HEK293 (cell line): ENCODE measurements around the gene CMC4.

Experiments used
- CTCF ChIA-PET: fragments of 350-600 bp; formaldehyde crosslinking; extraction: SDS; loops from one replicate; lab custom pipeline; 2021; ENCODE audit warnings: antibody characterized with exemption; lab: Yijun Ruan, JAX
- POLR2A ChIA-PET: fragments of 300-600 bp; formaldehyde crosslinking; extraction: SDS; loops from one replicate; lab custom pipeline; 2020; ENCODE audit warnings: antibody characterized with exemption, inconsistent platforms; lab: Yijun Ruan, JAX
- H3K27ac ChIP-seq: fragments of 200-500 bp; sonication (Bioruptor generic); 2 replicates; pipeline ENCODE4 v1.5.1; 2014; ENCODE audit warnings: low read depth, low read length, control low read depth, inconsistent platforms; ENCODE audit errors: extremely low read depth
- H3K36me3 ChIP-seq, 2 experiments: fragments of 200-500 bp in 1 of 2; sonication (Bioruptor generic) in 1 of 2; 1 replicate in 1 of 2; 2 replicates in 1 of 2; pipeline ENCODE4 v1.5.1; 2014 to 2017; ENCODE audit warnings: inconsistent platforms in 2 of 2, low read length in 2 of 2; ENCODE audit not compliant: control insufficient read depth in 2 of 2, insufficient read depth in 1 of 2
- H3K4me1 ChIP-seq: fragments of 200-500 bp; sonication (Bioruptor generic); 2 replicates; pipeline ENCODE4 v1.5.1; 2014; ENCODE audit warnings: mild to moderate bottlenecking, low read length, inconsistent platforms; ENCODE audit not compliant: control insufficient read depth, insufficient read depth
- H3K4me3 ChIP-seq: 2 replicates; pipeline ENCODE4 v1.5.1; 2011; ENCODE audit warnings: low read depth, mild to moderate bottlenecking, control low read depth, low read length, moderate library complexity
- H3K9me3 ChIP-seq: fragments of 200-500 bp; sonication (Bioruptor generic); 2 replicates; pipeline ENCODE4 v1.5.1; 2014; ENCODE audit warnings: low read depth, low read length, inconsistent platforms; ENCODE audit not compliant: control insufficient read depth, insufficient read depth
- ATF2 ChIP-seq: fragments of 450-650 bp; formaldehyde crosslinking; IDR thresholded peaks from 2 replicates; pipeline ENCODE4 v1.5.1; 2016; ENCODE audit warnings: missing biosample characterization, missing genetic modification characterization, low read depth
- FEZF1 ChIP-seq: fragments of 450-650 bp; formaldehyde crosslinking; IDR thresholded peaks from 2 replicates; pipeline ENCODE4 v1.5.1; 2016; ENCODE audit warnings: missing biosample characterization, missing genetic modification characterization
- GLIS2 ChIP-seq: fragments of 450-650 bp; formaldehyde crosslinking; IDR thresholded peaks from 2 replicates; pipeline ENCODE4 v1.5.1; 2016; ENCODE audit warnings: missing biosample characterization, missing genetic modification characterization
- KLF1 ChIP-seq: fragments of 450-650 bp; formaldehyde crosslinking; IDR thresholded peaks from 2 replicates; pipeline ENCODE4 v1.5.1; 2016; ENCODE audit warnings: missing biosample characterization, missing genetic modification characterization
- MZF1 ChIP-seq: fragments of 450-650 bp; formaldehyde crosslinking; IDR thresholded peaks from 2 replicates; pipeline ENCODE4 v1.5.1; 2017; ENCODE audit warnings: missing biosample characterization, missing genetic modification characterization, borderline replicate concordance
- WT1 ChIP-seq: fragments of 450-650 bp; formaldehyde crosslinking; IDR thresholded peaks from 2 replicates; pipeline ENCODE4 v1.5.1; 2016; ENCODE audit warnings: missing biosample characterization, missing genetic modification characterization
- ZBTB20 ChIP-seq: fragments of 450-650 bp; formaldehyde crosslinking; IDR thresholded peaks from 2 replicates; pipeline ENCODE4 v1.5.1; 2016; ENCODE audit warnings: missing biosample characterization, missing genetic modification characterization
- ZFP37 ChIP-seq: fragments of 450-650 bp; formaldehyde crosslinking; IDR thresholded peaks from 2 replicates; pipeline ENCODE4 v1.5.1; 2016; ENCODE audit warnings: missing biosample characterization, missing genetic modification characterization
- ZFP69B ChIP-seq: fragments of 450-650 bp; formaldehyde crosslinking; IDR thresholded peaks from 2 replicates; pipeline ENCODE4 v1.5.1; 2016; ENCODE audit warnings: missing biosample characterization, missing genetic modification characterization
- ZIC2 ChIP-seq: fragments of 450-650 bp; formaldehyde crosslinking; IDR thresholded peaks from 2 replicates; pipeline ENCODE4 v1.5.1; 2016; ENCODE audit warnings: missing biosample characterization, missing genetic modification characterization
- ZNF132 ChIP-seq: fragments of 450-650 bp; formaldehyde crosslinking; IDR thresholded peaks from 2 replicates; pipeline ENCODE4 v1.5.1; 2017; ENCODE audit warnings: missing biosample characterization, missing genetic modification characterization, borderline replicate concordance
- ZNF148 ChIP-seq: fragments of 450-650 bp; formaldehyde crosslinking; IDR thresholded peaks from 2 replicates; pipeline ENCODE4 v1.5.0; 2017; ENCODE audit warnings: missing biosample characterization, missing genetic modification characterization, borderline replicate concordance
- ZNF155 ChIP-seq: fragments of 450-650 bp; formaldehyde crosslinking; IDR thresholded peaks from 2 replicates; pipeline ENCODE4 v1.5.1; 2016; ENCODE audit warnings: missing biosample characterization, missing genetic modification characterization
- ZNF239 ChIP-seq: fragments of 450-650 bp; formaldehyde crosslinking; IDR thresholded peaks from 2 replicates; pipeline ENCODE4 v1.5.1; 2016; ENCODE audit warnings: missing biosample characterization, missing genetic modification characterization
- ZNF26 ChIP-seq: fragments of 450-650 bp; formaldehyde crosslinking; IDR thresholded peaks from 2 replicates; pipeline ENCODE4 v1.5.1; 2016; ENCODE audit warnings: missing biosample characterization, missing genetic modification characterization
- ZNF433 ChIP-seq: fragments of 450-650 bp; formaldehyde crosslinking; IDR thresholded peaks from 2 replicates; pipeline ENCODE4 v1.5.1; 2016; ENCODE audit warnings: missing biosample characterization, missing genetic modification characterization, low read depth
- ZNF449 ChIP-seq: fragments of 450-650 bp; formaldehyde crosslinking; IDR thresholded peaks from 2 replicates; pipeline ENCODE4 v1.5.1; 2017; ENCODE audit warnings: missing biosample characterization, mild to moderate bottlenecking, missing genetic modification characterization, moderate library complexity
- ZNF571 ChIP-seq: fragments of 450-650 bp; formaldehyde crosslinking; IDR thresholded peaks from 2 replicates; pipeline ENCODE4 v1.5.0; 2017; ENCODE audit warnings: missing biosample characterization, missing genetic modification characterization
- ZNF621 ChIP-seq: fragments of 450-650 bp; formaldehyde crosslinking; IDR thresholded peaks from 2 replicates; pipeline ENCODE4 v1.5.1; 2017; ENCODE audit warnings: missing biosample characterization, missing genetic modification characterization
- ZNF654 ChIP-seq: fragments of 450-650 bp; formaldehyde crosslinking; IDR thresholded peaks from 2 replicates; pipeline ENCODE4 v1.5.1; 2016; ENCODE audit warnings: low read depth, missing biosample characterization, missing genetic modification characterization
- ZNF658 ChIP-seq: fragments of 450-650 bp; formaldehyde crosslinking; IDR thresholded peaks from 2 replicates; pipeline ENCODE4; 2016; ENCODE audit warnings: missing biosample characterization, missing genetic modification characterization
- ZNF670 ChIP-seq: fragments of 450-650 bp; formaldehyde crosslinking; IDR thresholded peaks from 2 replicates; pipeline ENCODE4 v1.5.1; 2016; ENCODE audit warnings: missing biosample characterization, missing genetic modification characterization, low read depth
- ZNF707 ChIP-seq: fragments of 450-650 bp; formaldehyde crosslinking; IDR thresholded peaks from 2 replicates; pipeline ENCODE4 v1.5.1; 2016; ENCODE audit warnings: missing biosample characterization, missing genetic modification characterization
- ZNF830 ChIP-seq: fragments of 450-650 bp; IDR thresholded peaks from 2 replicates; pipeline ENCODE4 v1.5.0; 2018; ENCODE audit warnings: missing biosample characterization, missing genetic modification characterization, low read depth, mild to moderate bottlenecking, moderate library complexity
- TF ChIP-seq, protein P1 (sequence below): fragments of 450-650 bp; formaldehyde crosslinking; IDR thresholded peaks from 2 replicates; pipeline ENCODE4 v1.5.1; 2016; ENCODE audit warnings: missing biosample characterization, missing genetic modification characterization, low read depth

The CMC4 gene

DNA sequence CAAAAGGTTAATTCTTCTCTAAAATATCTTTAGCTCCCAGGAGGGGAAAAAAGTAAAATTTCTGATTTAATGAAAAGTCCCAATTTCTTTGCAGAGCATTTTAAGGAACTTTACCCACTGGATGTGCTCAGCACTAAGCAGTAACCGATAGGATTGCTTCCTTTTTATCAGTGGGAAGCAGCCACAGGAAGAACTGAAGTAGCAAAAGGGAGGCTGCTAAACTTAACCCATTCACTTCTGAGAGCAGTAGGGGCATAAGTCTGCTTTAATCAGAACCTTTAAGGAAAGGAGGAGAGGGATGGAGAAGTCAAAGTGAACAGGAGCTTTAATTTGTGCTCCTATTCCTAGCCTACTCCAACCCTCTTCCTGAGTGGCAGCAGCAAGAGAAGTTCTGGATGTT is 48.4 kb downstream of the CMC4 start, which contains the start of gene F8:
F8 (minus strand) TSS at position 139 of the 400 bp plus-strand sequence. CDS start 171 bp downstream, outside the sequence.
- H3K9me3 ChIP-seq, result no peaks in the 10 kb centered on the region
- CTCF ChIA-PET, result interaction anchor here (0.6 to 0.7 kb wide), 2 partner anchors 8 to 513 kb away, joined by 3 to 4 read pairs; no protein-coding TSS in a partner anchor
- H3K27ac ChIP-seq, result no peak within 1 kb of the TSS
- no peak within 1 kb of the TSS for H3K4me3 ChIP-seq
- H3K4me1 ChIP-seq, result no peaks in the 10 kb centered on the region; the same call in 1 of the 2 replicates
- H3K36me3 ChIP-seq, result no peaks in the 10 kb centered on the region
- TF ChIP-seq ZNF571 (tag by site-specific recombination), result no peak
- no peak for TF ChIP-seq ZNF449
- TF ChIP-seq ATF2 (tag by site-specific recombination), result no peak
- no peak for TF ChIP-seq ZNF433 (tag by site-specific recombination)
- TF ChIP-seq ZBTB20, result no peak
- no peak for TF ChIP-seq ZNF132 (tag by site-specific recombination)
- TF ChIP-seq ZNF830 (tag by site-specific recombination), result no peak
- no peak for TF ChIP-seq MZF1 (tag by site-specific recombination)
- TF ChIP-seq GLIS2 (tag by site-specific recombination), result no peak
- no peak for TF ChIP-seq ZNF654 (tag by site-specific recombination)
- TF ChIP-seq ZNF239 (tag by site-specific recombination), result no peak
- no peak for TF ChIP-seq ZIC2 (tag by site-specific recombination)
- TF ChIP-seq ZFP69B (tag by site-specific recombination), result no peak
- TF ChIP-seq, all 188 proteins: peak for 0
- POLR2A ChIA-PET, result no interaction called here

DNA sequence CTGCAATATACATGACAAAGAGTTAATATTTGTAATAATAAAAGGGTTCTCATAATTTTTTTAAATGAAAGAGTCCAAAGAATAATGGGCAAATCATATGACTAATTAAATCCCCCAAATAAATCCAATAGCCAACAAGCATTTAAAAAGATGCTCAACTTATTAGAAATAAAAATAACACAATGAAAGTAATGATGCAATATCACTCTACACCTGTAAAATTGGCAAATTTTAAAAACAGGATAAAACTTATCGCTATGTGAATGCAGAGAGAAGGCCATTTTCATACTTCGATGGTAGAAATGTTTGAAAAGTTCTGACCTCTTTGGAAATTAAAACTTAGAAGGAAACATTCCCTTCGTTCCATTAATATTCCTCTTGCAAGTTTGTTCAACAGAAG is 50.3 kb downstream of the CMC4 start:
- ChIA-PET CTCF (no interaction called here), POLR2A (no interaction called here)
- H3K36me3 ChIP-seq, result no peaks in the 10 kb centered on the region
- H3K4me3 ChIP-seq, result no peak overlapping the region
- H3K4me1 ChIP-seq, result no peaks in the 10 kb centered on the region; the same call in 1 of the 2 replicates
- H3K27ac ChIP-seq, result no peak overlapping the region
- TF ChIP-seq ZNF26 (tag by site-specific recombination) (no peak), ZNF658 (tag by site-specific recombination) (no peak), WT1 (tag by site-specific recombination) (no peak), ZNF155 (tag by site-specific recombination) (no peak), ZFP37 (tag by site-specific recombination) (no peak), ZNF621 (no peak), FEZF1 (tag by site-specific recombination) (no peak), ZNF670 (tag by site-specific recombination) (no peak), ZNF707 (tag by site-specific recombination) (no peak), ZNF148 (tag by site-specific recombination) (no peak), KLF1 (tag by site-specific recombination) (no peak)
- TF ChIP-seq, protein P1, sequence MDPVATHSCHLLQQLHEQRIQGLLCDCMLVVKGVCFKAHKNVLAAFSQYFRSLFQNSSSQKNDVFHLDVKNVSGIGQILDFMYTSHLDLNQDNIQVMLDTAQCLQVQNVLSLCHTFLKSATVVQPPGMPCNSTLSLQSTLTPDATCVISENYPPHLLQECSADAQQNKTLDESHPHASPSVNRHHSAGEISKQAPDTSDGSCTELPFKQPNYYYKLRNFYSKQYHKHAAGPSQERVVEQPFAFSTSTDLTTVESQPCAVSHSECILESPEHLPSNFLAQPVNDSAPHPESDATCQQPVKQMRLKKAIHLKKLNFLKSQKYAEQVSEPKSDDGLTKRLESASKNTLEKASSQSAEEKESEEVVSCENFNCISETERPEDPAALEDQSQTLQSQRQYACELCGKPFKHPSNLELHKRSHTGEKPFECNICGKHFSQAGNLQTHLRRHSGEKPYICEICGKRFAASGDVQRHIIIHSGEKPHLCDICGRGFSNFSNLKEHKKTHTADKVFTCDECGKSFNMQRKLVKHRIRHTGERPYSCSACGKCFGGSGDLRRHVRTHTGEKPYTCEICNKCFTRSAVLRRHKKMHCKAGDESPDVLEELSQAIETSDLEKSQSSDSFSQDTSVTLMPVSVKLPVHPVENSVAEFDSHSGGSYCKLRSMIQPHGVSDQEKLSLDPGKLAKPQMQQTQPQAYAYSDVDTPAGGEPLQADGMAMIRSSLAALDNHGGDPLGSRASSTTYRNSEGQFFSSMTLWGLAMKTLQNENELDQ (tag by site-specific recombination), result no peak
- no peaks in the 10 kb centered on the region for H3K9me3 ChIP-seq
